ENCODE results near the gene RARB. TPM values are rescaled to one million over a fixed set of nuclear protein-coding genes. Genes with fewer than 3 reads are reported as not detected.

RARB gene
- total RNA-seq, 1 experiment from 2014 or later, result not detected

DNA sequence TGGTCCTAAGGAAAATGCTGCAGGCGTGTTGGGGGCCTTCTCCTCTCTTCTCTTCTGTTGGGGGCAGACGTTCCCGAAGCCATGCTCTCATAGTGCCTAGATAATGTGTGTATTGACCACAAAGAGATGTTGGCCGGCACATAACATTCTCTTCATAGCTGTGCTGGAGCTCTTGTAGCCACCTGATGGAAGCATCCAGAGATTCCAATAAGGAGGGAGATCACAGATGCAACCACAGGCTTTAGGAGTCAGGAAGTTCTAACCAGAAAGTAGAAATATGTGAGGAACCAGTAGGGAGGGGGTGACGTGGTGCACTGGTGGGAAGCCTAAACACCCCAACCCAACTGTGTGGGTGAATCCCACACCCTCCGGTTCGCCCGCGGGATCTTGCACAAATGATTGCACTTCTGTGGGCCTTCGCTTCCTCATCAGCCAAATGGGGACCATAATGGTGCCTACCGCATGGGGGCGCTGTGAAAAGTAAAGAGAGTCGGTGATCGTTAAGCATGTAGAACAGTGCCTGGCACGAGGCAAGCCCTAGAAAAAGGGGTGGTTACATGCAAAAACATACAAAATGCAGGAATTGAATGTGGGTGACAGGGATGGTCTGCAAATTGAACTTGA lies 148.9 kb downstream of the RARB start:
- no peak for DNase-seq (ENCODE audit: unreplicated experiment)
- intact Hi-C loops (cut with micrococcal nuclease), result no loop called here
- BruUV-seq (replicated peaks), result no TSS peak
- POLR2A ChIA-PET, result no interaction called here
- no peak overlapping the region for H3K4me3 Mint-ChIP-seq (ENCODE audit: unreplicated experiment)
- H3K4me1 Mint-ChIP-seq (ENCODE audit: insufficient read depth, unreplicated experiment), result peaks cover 12% of the 10 kb centered on the region
- H3K9me3 Mint-ChIP-seq (ENCODE audit: unreplicated experiment), result no peaks in the 10 kb centered on the region
- no peaks in the 10 kb centered on the region for H3K36me3 Mint-ChIP-seq (ENCODE audit: insufficient read depth, unreplicated experiment)
- H3K27me3 Mint-ChIP-seq (ENCODE audit: insufficient read depth, unreplicated experiment), result peaks cover 63% of the 10 kb centered on the region
- H3K27ac Mint-ChIP-seq (ENCODE audit: low read depth, unreplicated experiment), result no peak overlapping the region
- CTCF ChIA-PET, result interaction anchor here (1.1 kb wide), 1 partner anchor 10 kb away, joined by 3 read pairs; no protein-coding TSS in a partner anchor
- TF ChIP-seq, protein P1, sequence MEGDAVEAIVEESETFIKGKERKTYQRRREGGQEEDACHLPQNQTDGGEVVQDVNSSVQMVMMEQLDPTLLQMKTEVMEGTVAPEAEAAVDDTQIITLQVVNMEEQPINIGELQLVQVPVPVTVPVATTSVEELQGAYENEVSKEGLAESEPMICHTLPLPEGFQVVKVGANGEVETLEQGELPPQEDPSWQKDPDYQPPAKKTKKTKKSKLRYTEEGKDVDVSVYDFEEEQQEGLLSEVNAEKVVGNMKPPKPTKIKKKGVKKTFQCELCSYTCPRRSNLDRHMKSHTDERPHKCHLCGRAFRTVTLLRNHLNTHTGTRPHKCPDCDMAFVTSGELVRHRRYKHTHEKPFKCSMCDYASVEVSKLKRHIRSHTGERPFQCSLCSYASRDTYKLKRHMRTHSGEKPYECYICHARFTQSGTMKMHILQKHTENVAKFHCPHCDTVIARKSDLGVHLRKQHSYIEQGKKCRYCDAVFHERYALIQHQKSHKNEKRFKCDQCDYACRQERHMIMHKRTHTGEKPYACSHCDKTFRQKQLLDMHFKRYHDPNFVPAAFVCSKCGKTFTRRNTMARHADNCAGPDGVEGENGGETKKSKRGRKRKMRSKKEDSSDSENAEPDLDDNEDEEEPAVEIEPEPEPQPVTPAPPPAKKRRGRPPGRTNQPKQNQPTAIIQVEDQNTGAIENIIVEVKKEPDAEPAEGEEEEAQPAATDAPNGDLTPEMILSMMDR (IDR thresholded peaks at IDR 0.05; ENCODE audit: unreplicated experiment), result no peak

DNA sequence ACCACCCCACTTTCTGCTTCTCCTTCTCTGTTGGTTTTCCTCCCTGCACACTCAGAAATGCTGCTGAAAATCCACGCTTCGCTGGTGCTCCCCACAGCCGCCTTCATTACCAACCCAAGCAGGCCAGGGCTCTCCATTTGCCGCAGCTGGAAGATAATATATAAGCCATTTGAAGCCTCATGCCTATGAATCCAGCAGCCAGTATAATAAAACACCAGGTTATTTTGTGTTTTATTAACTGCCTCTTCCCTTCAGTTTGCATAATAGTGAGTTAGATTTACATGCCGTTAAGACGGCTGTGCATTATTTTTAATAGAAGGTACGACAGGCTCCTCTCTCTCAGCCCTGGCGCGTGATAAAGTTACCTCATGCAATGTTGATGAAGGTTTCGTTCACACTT lies 150.0 kb downstream of the RARB start:
- H3K9me3 Mint-ChIP-seq (ENCODE audit: unreplicated experiment), result no peaks in the 10 kb centered on the region
- no peak overlapping the region for H3K27ac Mint-ChIP-seq (ENCODE audit: low read depth, unreplicated experiment)
- ChIA-PET CTCF (no interaction called here), POLR2A (no interaction called here)
- peaks cover 21% of the 10 kb centered on the region for H3K4me1 Mint-ChIP-seq (ENCODE audit: insufficient read depth, unreplicated experiment)
- intact Hi-C loops (cut with micrococcal nuclease), result no loop called here
- TF ChIP-seq, protein P1 (IDR thresholded peaks at IDR 0.05; ENCODE audit: unreplicated experiment), result no peak
- no peak overlapping the region for H3K4me3 Mint-ChIP-seq (ENCODE audit: unreplicated experiment)
- no TSS peak for BruUV-seq (replicated peaks)
- no peak for DNase-seq (ENCODE audit: unreplicated experiment)
- H3K27me3 Mint-ChIP-seq (ENCODE audit: insufficient read depth, unreplicated experiment), result peaks cover 63% of the 10 kb centered on the region
- H3K36me3 Mint-ChIP-seq (ENCODE audit: insufficient read depth, unreplicated experiment), result no peaks in the 10 kb centered on the region

DNA sequence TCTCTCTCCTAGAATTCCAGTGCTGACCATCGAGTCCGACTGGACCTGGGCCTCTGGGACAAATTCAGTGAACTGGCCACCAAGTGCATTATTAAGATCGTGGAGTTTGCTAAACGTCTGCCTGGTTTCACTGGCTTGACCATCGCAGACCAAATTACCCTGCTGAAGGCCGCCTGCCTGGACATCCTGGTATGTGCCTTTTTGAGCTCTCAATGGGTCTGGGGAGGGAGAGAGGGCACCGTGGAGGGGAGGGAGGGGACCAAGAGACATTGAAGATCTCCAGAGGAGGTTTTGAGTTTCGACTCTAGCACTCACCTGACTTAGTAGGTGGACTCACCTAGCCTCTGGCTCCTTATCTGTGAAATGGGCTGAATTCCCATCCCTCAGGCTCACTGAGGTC lies 152.5 kb downstream of the RARB start:
- peaks cover 80% of the 10 kb centered on the region for H3K27me3 Mint-ChIP-seq (ENCODE audit: insufficient read depth, unreplicated experiment)
- no TSS peak for BruUV-seq (replicated peaks)
- POLR2A ChIA-PET, result interaction anchor here (0.7 kb wide), 1 partner anchor 132 kb away, joined by 3 read pairs; no protein-coding TSS in a partner anchor

DNA sequence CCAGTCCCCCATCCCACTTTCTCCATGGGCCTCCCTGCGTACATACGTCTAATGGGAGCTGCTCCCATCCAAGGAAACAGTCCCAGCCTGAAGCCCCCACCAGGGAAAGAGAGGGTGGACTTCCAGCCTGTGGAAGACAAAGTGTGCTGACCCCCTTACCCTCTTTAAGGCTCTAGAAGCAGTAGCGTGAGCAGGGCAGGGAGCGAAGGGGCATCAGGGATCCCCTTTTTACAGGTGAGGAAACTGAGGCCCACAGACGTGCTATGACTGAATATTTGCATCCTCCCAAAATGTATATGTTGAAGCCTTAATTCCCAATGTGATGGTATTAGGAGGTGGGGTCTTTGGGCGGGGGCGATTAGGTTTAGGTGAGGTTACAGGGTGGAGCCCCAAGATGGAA lies 153.3 kb downstream of the RARB start:
- H3K27ac Mint-ChIP-seq (ENCODE audit: low read depth, unreplicated experiment), result no peak overlapping the region
- no peaks in the 10 kb centered on the region for H3K36me3 Mint-ChIP-seq (ENCODE audit: insufficient read depth, unreplicated experiment)
- peaks cover 80% of the 10 kb centered on the region for H3K27me3 Mint-ChIP-seq (ENCODE audit: insufficient read depth, unreplicated experiment)
- TF ChIP-seq, protein P1 (IDR thresholded peaks at IDR 0.05; ENCODE audit: unreplicated experiment), result no peak
- peaks cover 13% of the 10 kb centered on the region for H3K4me1 Mint-ChIP-seq (ENCODE audit: insufficient read depth, unreplicated experiment)
- ChIA-PET CTCF (interaction anchor here (1.6 to 1.9 kb wide), 2 partner anchors 12 to 48 kb away, joined by 5 to 6 read pairs; no protein-coding TSS in a partner anchor), POLR2A (interaction anchor here (0.7 kb wide), 2 partner anchors 9 to 508 kb away, joined by 4 read pairs; no protein-coding TSS in a partner anchor)
- H3K4me3 Mint-ChIP-seq (ENCODE audit: unreplicated experiment), result no peak overlapping the region
- H3K9me3 Mint-ChIP-seq (ENCODE audit: unreplicated experiment), result no peaks in the 10 kb centered on the region
- DNase-seq (ENCODE audit: unreplicated experiment), result no peak
- intact Hi-C loops (cut with micrococcal nuclease), result loop anchor here (10.0 kb wide), 1 partner anchor 287 kb away; no protein-coding TSS in a partner anchor
- no TSS peak for BruUV-seq (replicated peaks)

More for the DNA sequence above, 152.5 kb downstream of the RARB start:
- Mint-ChIP-seq H3K36me3 (ENCODE audit: insufficient read depth, unreplicated experiment) (no peaks in the 10 kb centered on the region), H3K4me1 (ENCODE audit: insufficient read depth, unreplicated experiment) (peaks cover 13% of the 10 kb centered on the region), H3K27ac (ENCODE audit: low read depth, unreplicated experiment) (no peak overlapping the region), H3K4me3 (ENCODE audit: unreplicated experiment) (no peak overlapping the region), H3K9me3 (ENCODE audit: unreplicated experiment) (no peaks in the 10 kb centered on the region)
- intact Hi-C loops (cut with micrococcal nuclease), result loop anchor here (10.0 kb wide), 1 partner anchor 286 kb away; no protein-coding TSS in a partner anchor
- TF ChIP-seq, protein P1 (IDR thresholded peaks at IDR 0.05; ENCODE audit: unreplicated experiment), result no peak
- no peak for DNase-seq (ENCODE audit: unreplicated experiment)
- CTCF ChIA-PET, result interaction anchor here (0.5 to 1.9 kb wide), 4 partner anchors 11 to 632 kb away, joined by 3 to 6 read pairs (median 4); no protein-coding TSS in a partner anchor
